B cell (primary cell): ENCODE measurements around the gene CST9L. TPM values are rescaled to one million over a fixed set of nuclear protein-coding genes. Genes with fewer than 3 reads are reported as not detected.

ENCODE experiments used
- ATAC-seq: fragments of 200-7000 bp; cut with Tn5 transposase; one replicate; pipeline ENCODE4 v1.10.0; 2021; ENCODE audit warnings: low read depth, mild to moderate bottlenecking, moderate number of reproducible peaks, moderate library complexity
- CTCF ChIA-PET: fragments of 350-600 bp; sonication (Branson Sonifier 250); formaldehyde crosslinking; loops from one replicate; lab custom pipeline; 2021; ENCODE audit warnings: antibody characterized with exemption, inconsistent platforms; lab: Charles Lee
- POLR2A ChIA-PET: fragments of 350-600 bp; sonication (Branson Sonifier 250); formaldehyde crosslinking; loops from one replicate; lab custom pipeline; 2021; ENCODE audit warnings: antibody characterized with exemption; lab: Charles Lee
- DNase-seq: peaks from one replicate; pipeline ENCODE4 v3.0.0; 2013
- H2AFZ ChIP-seq: 2 replicates; pipeline ENCODE4 v1.6.1; 2012; ENCODE audit warnings: mild to moderate bottlenecking, low read depth, low read length; ENCODE audit not compliant: insufficient read depth, poor library complexity, severe bottlenecking
- H3K27ac ChIP-seq, 2 donors: 1 replicate in 1 of 2; 2 replicates in 1 of 2; pipeline ENCODE4 v1.5.1; 2012 to 2013; ENCODE audit warnings: low read length in 2 of 2, mild to moderate bottlenecking in 2 of 2, moderate library complexity in 1 of 2
- H3K27me3 ChIP-seq, 4 experiments: fragments of 200-600 bp in 1 of 4; sonication (generic) in 1 of 4; replicated peaks in 1 of 4; 1 replicate in 2 of 4; 2 replicates in 2 of 4; pipeline versions ENCODE4 v1.6.1 to v1.7.0; 2013 to 2016; ENCODE audit warnings: low read length in 3 of 4, mild to moderate bottlenecking in 2 of 4, mixed read lengths in 1 of 4, moderate library complexity in 1 of 4; ENCODE audit not compliant: insufficient read depth in 4 of 4, control insufficient read depth in 3 of 4; ENCODE audit errors: control extremely low read depth in 1 of 4
- H3K36me3 ChIP-seq, 2 experiments: replicated peaks in 1 of 2; 1 replicate in 1 of 2; 2 replicates in 1 of 2; pipeline versions ENCODE4 v1.6.1 to v1.7.1; 2013; ENCODE audit warnings: low read length in 1 of 2; ENCODE audit not compliant: insufficient read depth in 2 of 2, control insufficient read depth in 1 of 2; ENCODE audit errors: control extremely low read depth in 1 of 2, extremely low read depth in 1 of 2
- H3K4me1 ChIP-seq, 2 donors: fragments of 200-600 bp in 1 of 2; sonication (generic) in 1 of 2; 1 replicate in 1 of 2; 2 replicates in 1 of 2; pipeline versions ENCODE4 v1.5.1 to v1.6.1; 2013 to 2017; ENCODE audit warnings: low read length in 2 of 2; ENCODE audit not compliant: control insufficient read depth in 2 of 2, insufficient read depth in 2 of 2
- H3K4me2 ChIP-seq: replicated peaks from 2 replicates; pipeline ENCODE3; 2012; ENCODE audit warnings: mild to moderate bottlenecking, low read depth, low read length; ENCODE audit not compliant: poor library complexity, severe bottlenecking
- H3K4me3 ChIP-seq, 5 experiments: fragments of 200-600 bp in 1 of 5; sonication (generic) in 1 of 5; 1 replicate in 3 of 5; 2 replicates in 2 of 5; pipeline versions ENCODE4 v1.5.1 to v1.7.0; 2011 to 2016; ENCODE audit warnings: low read length in 4 of 5, mild to moderate bottlenecking in 4 of 5, low read depth in 2 of 5, control low read depth in 1 of 5, moderate library complexity in 1 of 5; ENCODE audit not compliant: insufficient read depth in 1 of 5; ENCODE audit errors: control extremely low read depth in 1 of 5, extremely low read depth in 1 of 5
- H3K79me2 ChIP-seq: fragments of 200-600 bp; sonication (generic); one replicate; pipeline ENCODE4 v1.6.0; 2016; ENCODE audit warnings: low read length; ENCODE audit not compliant: control insufficient read depth, insufficient read depth
- H3K9ac ChIP-seq: fragments of 200-600 bp; sonication (generic); 2 replicates; pipeline ENCODE4 v1.6.1; 2017; ENCODE audit warnings: mild to moderate bottlenecking, low read length, moderate library complexity
- H3K9me3 ChIP-seq, 3 donors: one replicate each; pipeline versions ENCODE4 v1.6.1 to v1.7.1; 2013; ENCODE audit warnings: low read length in 2 of 3; ENCODE audit not compliant: control insufficient read depth in 2 of 3, insufficient read depth in 1 of 3; ENCODE audit errors: control extremely low read depth in 1 of 3
- H4K20me1 ChIP-seq: 2 replicates; pipeline ENCODE4 v1.6.0; 2012; ENCODE audit warnings: mild to moderate bottlenecking, low read length; ENCODE audit not compliant: insufficient read depth, control insufficient read depth, poor library complexity, severe bottlenecking
- H3K27ac Mint-ChIP-seq: one replicate; pipeline ENCODE4 v1.8.0; 2021; ENCODE audit warnings: mixed read lengths
- H3K27me3 Mint-ChIP-seq: one replicate; pipeline ENCODE4 v1.8.0; 2021; ENCODE audit warnings: mixed read lengths
- H3K4me1 Mint-ChIP-seq: one replicate; pipeline ENCODE4 v1.8.0; 2021; ENCODE audit warnings: mixed read lengths
- H3K4me3 Mint-ChIP-seq: one replicate; pipeline ENCODE4 v1.8.0; 2021; ENCODE audit warnings: mixed read lengths
- H3K9me3 Mint-ChIP-seq: one replicate; pipeline ENCODE4 v1.8.0; 2022; ENCODE audit warnings: mixed read lengths; ENCODE audit not compliant: insufficient read depth
- CTCF ChIP-seq: fragments of 200-600 bp; IDR thresholded peaks from one replicate; pipeline ENCODE4 v1.8.0; 2022; ENCODE audit warnings: antibody characterized with exemption, mild to moderate bottlenecking
- EZH2 ChIP-seq: IDR thresholded peaks from 2 replicates; pipeline ENCODE4 v1.6.1; 2012; ENCODE audit warnings: borderline replicate concordance, low read depth, mild to moderate bottlenecking, moderate library complexity, low read length; ENCODE audit not compliant: insufficient read depth, poor library complexity, severe bottlenecking
- WGBS: methylation state at CpG from one replicate; pipeline ENCODE4 v1.1.5; 2013; ENCODE audit warnings: missing lambda C conversion rate; ENCODE audit not compliant: insufficient coverage; 5-methylcytosine and 5-hydroxymethylcytosine counted together
- intact Hi-C: fragments of 100-400 bp; cut with micrococcal nuclease; formaldehyde crosslinking; loops from one replicate; pipeline ENCODE4 v1.10.0; 2022
- polyA plus RNA-seq: library from polyadenylated mRNA; depleted of rRNA; stranded (reverse); fragments of >200 nt; gene quantifications from 2 replicates; pipeline ENCODE4 v1.2.3, GENCODE V29; 2012
- total RNA-seq, 2 donors: library from RNA; stranded (reverse); fragments of 120-200 nt in 1 of 2; gene quantifications; 1 replicate in 1 of 2; 2 replicates in 1 of 2; pipeline versions ENCODE4 v1.2.3 to v1.2.4, GENCODE V29; 2013 to 2022

Gene CST9L
- total and polyA plus RNA-seq, 2 donors (not counting 1 experiment from before 2014, with no cell fraction given): not detected

DNA sequence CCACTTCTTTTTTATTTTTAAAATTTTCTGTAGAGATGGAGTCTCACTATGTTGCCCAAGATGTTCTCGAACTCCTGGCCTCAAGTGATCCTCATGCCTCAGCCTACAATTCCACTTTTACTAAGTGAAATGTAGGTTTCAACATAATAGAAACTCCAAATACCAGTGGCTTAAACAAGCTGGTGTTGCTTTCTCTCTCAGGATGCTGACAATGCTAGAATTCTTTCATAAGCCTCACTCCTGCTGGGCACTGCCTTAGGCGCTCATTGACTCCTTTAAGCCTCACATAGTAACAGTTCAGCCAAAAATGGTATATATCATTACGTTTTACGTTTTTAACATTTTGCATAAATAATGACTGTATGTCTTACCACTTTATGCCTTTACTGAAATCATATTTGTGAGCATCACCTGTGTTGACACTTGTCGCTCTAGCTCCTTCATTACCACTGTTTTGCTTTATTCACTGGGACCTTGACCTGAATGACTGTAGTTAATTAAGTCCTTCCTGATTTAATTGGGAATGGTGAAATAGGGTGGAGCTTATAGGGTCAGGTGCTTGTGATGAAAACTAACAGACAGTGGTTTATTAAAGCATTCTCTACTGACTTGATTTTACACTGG, 41.3 kb upstream of the CST9L start:
- Histone ChIP-seq H3K27ac (no peak overlapping the region), H3K4me1 (no peaks in the 10 kb centered on the region), H3K79me2 (no peaks in the 10 kb centered on the region), H3K36me3 (no peaks in the 10 kb centered on the region), H2AFZ (no peak overlapping the region), H3K9me3 (no peaks in the 10 kb centered on the region), H3K27me3 (no peaks in the 10 kb centered on the region), H4K20me1 (no peaks in the 10 kb centered on the region), H3K4me3 (no peak overlapping the region), H3K9ac (no peak overlapping the region), H3K4me2 (no peak overlapping the region)
- ChIA-PET POLR2A (no interaction called here), CTCF (interaction anchor here (0.6 kb wide), 1 partner anchor 34 kb away, joined by 4 read pairs; no protein-coding TSS in a partner anchor)
- Mint-ChIP-seq H3K9me3 (no peaks in the 10 kb centered on the region), H3K4me3 (no peak overlapping the region), H3K4me1 (no peaks in the 10 kb centered on the region), H3K27ac (no peak overlapping the region), H3K27me3 (no peaks in the 10 kb centered on the region)
- DNase-seq (no peak), ATAC-seq (no peak)
- WGBS: no CpG with 5 or more reads among the region's 5 CpGs
- TF ChIP-seq CTCF: no peak
- TF ChIP-seq EZH2: no peak
- intact Hi-C loops: loop anchor here (5.0 kb wide), 3 partner anchors 167 to 1272 kb away; no protein-coding TSS in a partner anchor

GRCh38 chr20:23608251-23608846, 40.1 kb upstream of the CST9L start:
- Mint-ChIP-seq H3K4me3 (no peak overlapping the region), H3K9me3 (no peaks in the 10 kb centered on the region), H3K27me3 (peaks cover 3% of the 10 kb centered on the region), H3K27ac (no peak overlapping the region), H3K4me1 (no peaks in the 10 kb centered on the region)
- POLR2A ChIA-PET: no interaction called here
- DNase-seq (no peak), ATAC-seq (no peak)
- WGBS: 85% methylated on average over 16 of the region's 18 CpGs
- CTCF ChIA-PET: no interaction called here
- intact Hi-C loops: loop anchor here (5.0 kb wide), 3 partner anchors 166 to 1271 kb away; no protein-coding TSS in a partner anchor
- H3K4me1 ChIP-seq: no peaks in the 10 kb centered on the region
- H3K36me3 ChIP-seq: no peaks in the 10 kb centered on the region
- no peak overlapping the region for H3K4me3 ChIP-seq
- no peaks in the 10 kb centered on the region for H4K20me1 ChIP-seq
- TF ChIP-seq EZH2 (no peak), CTCF (no peak)
- no peak overlapping the region for H2AFZ ChIP-seq
- H3K79me2 ChIP-seq: no peaks in the 10 kb centered on the region
- no peaks in the 10 kb centered on the region for H3K9me3 ChIP-seq
- H3K27ac ChIP-seq: no peak overlapping the region
- no peak overlapping the region for H3K9ac ChIP-seq
- no peak overlapping the region for H3K4me2 ChIP-seq
- H3K27me3 ChIP-seq: no peaks in the 10 kb centered on the region
